HG02678 (cell line): ENCODE data around the gene LDLRAD3.

Experiments
- ATAC-seq: cut with Tn5 transposase; IDR thresholded peaks from one replicate; pipeline ENCODE4 v1.9.1; 2021; ENCODE audit warnings: mild to moderate bottlenecking, moderate library complexity; ENCODE audit not compliant: unreplicated experiment

LDLRAD3 gene

GRCh38 chr11:35953081-35953760, 9.4 kb downstream of the LDLRAD3 start:
- no peak for ATAC-seq

GRCh38 chr11:35954205-35954604, 10.3 kb downstream of the LDLRAD3 start:
- no peak for ATAC-seq

GRCh38 chr11:35955636-35956035, 11.8 kb downstream of the LDLRAD3 start:
- no peak for ATAC-seq

- ATAC-seq = no peak
These were observed 18.7 kb downstream of the LDLRAD3 start for GRCh38 chr11:35962369-35963138.

- ATAC-seq = no peak
These were observed 20.0 kb downstream of the LDLRAD3 start for GRCh38 chr11:35963911-35964310.

GRCh38 chr11:35964841-35965240, 21.0 kb downstream of the LDLRAD3 start:
- ATAC-seq = no peak

GRCh38 chr11:35967042-35967441, 23.2 kb downstream of the LDLRAD3 start:
- ATAC-seq = no peak

GRCh38 chr11:35968386-35969088, 24.7 kb downstream of the LDLRAD3 start:
- no peak for ATAC-seq

- no peak for ATAC-seq
These were observed 25.5 kb downstream of the LDLRAD3 start for GRCh38 chr11:35969089-35970042.

GRCh38 chr11:35970445-35970844, 26.6 kb downstream of the LDLRAD3 start:
- ATAC-seq = no peak

- ATAC-seq = no peak
These were observed 28.1 kb downstream of the LDLRAD3 start for GRCh38 chr11:35971841-35972422.

- no peak for ATAC-seq
These were observed 31.2 kb downstream of the LDLRAD3 start for GRCh38 chr11:35974882-35975589.

GRCh38 chr11:35976434-35976833, 32.6 kb downstream of the LDLRAD3 start:
- no peak for ATAC-seq

GRCh38 chr11:35978183-35978582, 34.3 kb downstream of the LDLRAD3 start:
- ATAC-seq = no peak

GRCh38 chr11:35978891-35979290, 35.0 kb downstream of the LDLRAD3 start:
- ATAC-seq = no peak

- no peak for ATAC-seq
These were observed 37.0 kb downstream of the LDLRAD3 start for GRCh38 chr11:35980686-35981390.

GRCh38 chr11:35981581-35981980, 37.7 kb downstream of the LDLRAD3 start:
- no peak for ATAC-seq

GRCh38 chr11:35982061-35982460, 38.2 kb downstream of the LDLRAD3 start:
- no peak for ATAC-seq

- no peak for ATAC-seq
These were observed 40.1 kb downstream of the LDLRAD3 start for GRCh38 chr11:35983981-35984380.
